HepG2 (cell line): ENCODE results near the gene MACROD2. TPM values are rescaled to one million over a fixed set of nuclear protein-coding genes. Genes with fewer than 3 reads are reported as not detected.

ENCODE experiments used
- ARNT ChIP-seq: fragments of 450-650 bp; IDR thresholded peaks from 2 replicates; pipeline ENCODE4 v1.6.1; 2017
- GFI1 ChIP-seq: sonication (generic); formaldehyde crosslinking; IDR thresholded peaks from 2 replicates; pipeline ENCODE4 v1.5.0; 2020; ENCODE audit warnings: missing genetic modification reagents, mild to moderate bottlenecking, borderline replicate concordance
- HNF4A ChIP-seq: sonication (generic); formaldehyde crosslinking; IDR thresholded peaks from 2 replicates; pipeline ENCODE4 v1.4.0; 2020; ENCODE audit warnings: missing genetic modification reagents
- IKZF4 ChIP-seq: sonication (generic); formaldehyde crosslinking; IDR thresholded peaks from 2 replicates; pipeline ENCODE4 v1.5.1; 2020; ENCODE audit warnings: borderline replicate concordance, mild to moderate bottlenecking, low read depth, missing genetic modification reagents; ENCODE audit errors: not compliant biosample characterization
- MBD4 ChIP-seq: IDR thresholded peaks from 2 replicates; pipeline ENCODE4 v1.6.1; 2012; ENCODE audit warnings: low read length, inconsistent platforms, borderline replicate concordance
- NAIF1 ChIP-seq: sonication (generic); formaldehyde crosslinking; IDR thresholded peaks from 2 replicates; pipeline ENCODE4 v1.5.0; 2020; ENCODE audit warnings: mild to moderate bottlenecking, missing genetic modification reagents, borderline replicate concordance
- NKX3-1 ChIP-seq: sonication (generic); formaldehyde crosslinking; IDR thresholded peaks from 2 replicates; pipeline ENCODE4 v1.5.0; 2020; ENCODE audit warnings: missing genetic modification reagents
- NR1H2 ChIP-seq: sonication (generic); formaldehyde crosslinking; IDR thresholded peaks from 2 replicates; pipeline ENCODE4 v1.8.1; 2022; ENCODE audit warnings: low read depth, missing genetic modification reagents, borderline replicate concordance
- PREB ChIP-seq: sonication (generic); formaldehyde crosslinking; IDR thresholded peaks from 2 replicates; pipeline ENCODE4 v1.4.0; 2020; ENCODE audit warnings: missing genetic modification reagents
- RARG ChIP-seq: sonication (generic); formaldehyde crosslinking; IDR thresholded peaks from 2 replicates; pipeline ENCODE4 v1.4.0; 2020; ENCODE audit warnings: low read depth, mild to moderate bottlenecking, missing genetic modification reagents
- SNAPC4 ChIP-seq: sonication (generic); formaldehyde crosslinking; IDR thresholded peaks from 2 replicates; pipeline ENCODE4 v1.4.0; 2020; ENCODE audit warnings: mild to moderate bottlenecking, missing genetic modification reagents
- SNRNP70 ChIP-seq: fragments of 200-400 bp; formaldehyde crosslinking; IDR thresholded peaks from 2 replicates; pipeline ENCODE4 v1.6.1; 2017; ENCODE audit warnings: mild to moderate bottlenecking, low read depth, low read length, moderate library complexity
- ZBTB10 ChIP-seq: sonication (generic); formaldehyde crosslinking; IDR thresholded peaks from 2 replicates; pipeline ENCODE4 v1.4.0; 2020; ENCODE audit warnings: missing genetic modification reagents, borderline replicate concordance
- ZNF382 ChIP-seq: sonication (generic); formaldehyde crosslinking; IDR thresholded peaks from 2 replicates; pipeline ENCODE4 v1.5.0; 2020; ENCODE audit warnings: missing genetic modification reagents, mild to moderate bottlenecking, borderline replicate concordance
- polyA plus RNA-seq, 8 experiments: library from polyadenylated mRNA; depleted of rRNA in 3 of 8; stranded (reverse) in 7 of 8; unstranded in 1 of 8; fragments of >200 nt; fragmentation: Illumina TruSeq in 4 of 8; extraction: Trizol in 4 of 8; gene quantifications; 2 replicates each; pipeline versions ENCODE4 v1.2.1 to v1.2.3, GENCODE V29; 2011 to 2016; ENCODE audit warnings: low read depth in 4 of 8, missing spikeins in 1 of 8, mixed read lengths in 1 of 8; ENCODE audit not compliant: insufficient read depth in 1 of 8
- total RNA-seq, 5 experiments: library from RNA; depleted of rRNA; stranded (reverse); fragments of >200 nt; fragmentation: Illumina TruSeq; extraction: Trizol; gene quantifications; 2 replicates each; pipeline ENCODE4 v1.2.3, GENCODE V29; 2016; ENCODE audit warnings: low read depth in 1 of 5

MACROD2 gene
- total and polyA plus RNA-seq, 2 of the 13 experiments (the other 11 are each of a cell fraction or from before 2014, with no cell fraction given) = 0.13 to 0.51 TPM

- 0 out of 2 replicates have a peak, but pooled peaks have one; percentile 8 for TF ChIP-seq SNAPC4 (CRISPR knock-in tag)
- no peak for TF ChIP-seq ZNF382 (CRISPR knock-in tag)
- TF ChIP-seq SNRNP70 = no peak
- TF ChIP-seq PREB (CRISPR knock-in tag) = no peak
- TF ChIP-seq NKX3-1 = 0 out of 2 replicates have a peak, but pooled peaks have one; percentile 43
- 0 out of 2 replicates have a peak, but pooled peaks have one; percentile 13 for TF ChIP-seq RARG
- no peak for TF ChIP-seq HNF4A
- TF ChIP-seq GFI1 (CRISPR knock-in tag) = 0 out of 2 replicates have a peak, but pooled peaks have one; percentile 18
- no peak for TF ChIP-seq MBD4
- TF ChIP-seq NR1H2 (CRISPR knock-in tag) = no peak
- peak; percentile 61; the same call in 1 of the 2 replicates for TF ChIP-seq ZBTB10 (CRISPR knock-in tag)
- no peak for TF ChIP-seq ARNT
- TF ChIP-seq IKZF4 (CRISPR knock-in tag) = no peak
- 0 out of 2 replicates have a peak, but pooled peaks have one; percentile 6 for TF ChIP-seq NAIF1 (CRISPR knock-in tag)
Measured at GRCh38 chr20:14984305-14984704, 989.0 kb downstream of the MACROD2 start (continued).
